Epithelial cell of esophagus (primary cell): ENCODE measurements around the gene KRTAP26-1.

Experiments used
- DNase-seq: peaks from one replicate; pipeline ENCODE4 v3.0.0; 2010; ENCODE audit warnings: low read depth
- H3K4me3 ChIP-seq: 2 replicates; pipeline ENCODE4 v1.5.1; 2011; ENCODE audit warnings: mild to moderate bottlenecking, low read length, control low read depth
- TF ChIP-seq, protein P1 (sequence below): IDR thresholded peaks from 2 replicates; pipeline ENCODE4 v1.5.1; 2011; ENCODE audit warnings: low read depth, mild to moderate bottlenecking, low read length, control low read depth, inconsistent platforms; ENCODE audit not compliant: insufficient read depth; ENCODE audit errors: missing control alignments

The KRTAP26-1 gene

DNA sequence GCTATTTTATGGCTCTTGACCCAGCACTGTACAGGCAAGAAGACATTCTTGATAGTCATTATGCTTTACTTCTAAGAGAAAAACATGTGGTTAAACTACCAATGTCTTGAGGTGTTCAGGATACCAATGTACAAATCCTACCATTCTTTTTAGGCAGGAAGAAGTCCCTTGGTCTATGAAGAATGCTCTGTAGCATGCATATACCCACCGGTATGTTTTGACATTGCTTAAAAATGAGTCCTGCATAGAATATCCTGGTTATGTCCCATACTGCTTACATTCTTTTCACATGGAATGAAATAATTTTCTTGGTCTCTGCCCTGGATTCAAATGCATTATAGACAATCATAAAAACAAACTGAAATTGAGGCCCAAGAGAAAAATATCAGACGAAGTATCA lies 12.6 kb upstream of the KRTAP26-1 start:
- TF ChIP-seq, protein P1, sequence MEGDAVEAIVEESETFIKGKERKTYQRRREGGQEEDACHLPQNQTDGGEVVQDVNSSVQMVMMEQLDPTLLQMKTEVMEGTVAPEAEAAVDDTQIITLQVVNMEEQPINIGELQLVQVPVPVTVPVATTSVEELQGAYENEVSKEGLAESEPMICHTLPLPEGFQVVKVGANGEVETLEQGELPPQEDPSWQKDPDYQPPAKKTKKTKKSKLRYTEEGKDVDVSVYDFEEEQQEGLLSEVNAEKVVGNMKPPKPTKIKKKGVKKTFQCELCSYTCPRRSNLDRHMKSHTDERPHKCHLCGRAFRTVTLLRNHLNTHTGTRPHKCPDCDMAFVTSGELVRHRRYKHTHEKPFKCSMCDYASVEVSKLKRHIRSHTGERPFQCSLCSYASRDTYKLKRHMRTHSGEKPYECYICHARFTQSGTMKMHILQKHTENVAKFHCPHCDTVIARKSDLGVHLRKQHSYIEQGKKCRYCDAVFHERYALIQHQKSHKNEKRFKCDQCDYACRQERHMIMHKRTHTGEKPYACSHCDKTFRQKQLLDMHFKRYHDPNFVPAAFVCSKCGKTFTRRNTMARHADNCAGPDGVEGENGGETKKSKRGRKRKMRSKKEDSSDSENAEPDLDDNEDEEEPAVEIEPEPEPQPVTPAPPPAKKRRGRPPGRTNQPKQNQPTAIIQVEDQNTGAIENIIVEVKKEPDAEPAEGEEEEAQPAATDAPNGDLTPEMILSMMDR = no peak
- DNase-seq = no peak
- no peak overlapping the region for H3K4me3 ChIP-seq

DNA sequence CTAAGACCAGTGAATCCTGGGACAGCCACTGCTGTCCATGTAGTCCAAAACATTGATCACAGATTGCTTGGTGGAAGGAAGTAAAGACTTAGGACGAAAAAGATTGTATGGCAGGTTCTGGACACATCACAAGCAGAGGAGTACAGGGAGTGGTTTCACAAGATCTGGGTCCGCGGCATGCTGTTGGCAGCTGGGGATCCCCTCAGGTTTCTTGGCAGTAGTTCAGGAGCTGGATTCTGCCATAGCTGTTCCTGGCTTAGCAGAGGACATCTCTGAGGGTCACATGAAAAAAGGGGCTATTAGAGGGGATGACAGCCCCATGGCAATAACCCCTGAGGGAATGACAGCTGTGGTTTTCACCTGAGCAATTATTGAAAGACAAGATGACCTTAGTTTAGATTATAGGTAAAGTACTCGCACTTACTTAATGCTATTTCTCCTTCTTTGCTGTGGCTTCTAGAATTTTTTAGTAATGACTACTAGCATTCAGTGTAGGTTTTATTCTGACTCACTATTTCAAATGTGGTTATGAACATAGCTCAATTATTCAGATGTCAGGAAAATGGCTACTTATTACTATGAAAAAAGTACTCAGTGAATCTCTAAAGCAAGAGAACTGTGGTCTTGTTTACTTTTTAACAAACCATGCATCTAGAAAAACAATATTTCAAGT lies 9.2 kb upstream of the KRTAP26-1 start:
- no peak overlapping the region for H3K4me3 ChIP-seq
- peak; percentile 44 for DNase-seq
- TF ChIP-seq, protein P1 = no peak

DNA sequence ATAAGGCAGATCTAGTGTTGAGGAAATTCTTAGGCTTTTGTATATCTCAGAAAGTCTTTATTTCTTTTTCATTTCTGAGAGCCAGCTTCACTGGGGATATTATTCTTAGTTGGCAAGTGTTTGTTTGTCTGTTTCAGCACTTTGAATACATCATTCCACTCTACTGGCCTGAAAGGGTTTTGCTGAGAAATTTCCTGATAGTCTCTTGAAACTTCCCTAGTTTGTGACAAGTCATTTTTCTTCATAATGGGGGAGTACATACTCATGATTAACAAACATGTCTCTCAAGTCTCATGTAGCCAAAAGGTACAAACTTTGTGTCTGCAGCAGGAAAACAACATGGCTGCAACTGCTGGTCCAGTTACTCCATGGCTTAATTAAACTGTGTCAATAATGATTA lies 6.3 kb upstream of the KRTAP26-1 start:
- no peak overlapping the region for H3K4me3 ChIP-seq
- no peak for DNase-seq
- TF ChIP-seq, protein P1 = no peak

DNA sequence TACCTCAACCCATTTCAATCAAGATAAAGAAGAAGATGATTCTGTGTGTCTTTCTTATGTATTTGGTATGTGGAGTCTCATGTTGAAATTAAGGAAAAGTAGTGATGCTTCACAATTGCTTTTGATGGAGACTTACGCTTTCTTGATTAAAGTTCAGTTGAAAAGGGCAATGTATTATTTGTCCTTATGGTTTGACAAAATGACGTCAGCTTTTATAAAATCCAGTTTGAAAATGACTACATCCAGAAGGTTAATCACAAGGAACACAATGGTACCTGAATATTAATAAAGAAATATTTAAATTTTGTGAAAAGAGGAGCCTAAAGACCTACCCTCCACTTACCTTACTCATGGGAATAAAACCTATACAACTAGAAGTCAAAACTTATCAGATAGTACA lies 4.4 kb downstream of the KRTAP26-1 start:
- no peak for DNase-seq
- no peak overlapping the region for H3K4me3 ChIP-seq
- TF ChIP-seq, protein P1 = no peak

DNA sequence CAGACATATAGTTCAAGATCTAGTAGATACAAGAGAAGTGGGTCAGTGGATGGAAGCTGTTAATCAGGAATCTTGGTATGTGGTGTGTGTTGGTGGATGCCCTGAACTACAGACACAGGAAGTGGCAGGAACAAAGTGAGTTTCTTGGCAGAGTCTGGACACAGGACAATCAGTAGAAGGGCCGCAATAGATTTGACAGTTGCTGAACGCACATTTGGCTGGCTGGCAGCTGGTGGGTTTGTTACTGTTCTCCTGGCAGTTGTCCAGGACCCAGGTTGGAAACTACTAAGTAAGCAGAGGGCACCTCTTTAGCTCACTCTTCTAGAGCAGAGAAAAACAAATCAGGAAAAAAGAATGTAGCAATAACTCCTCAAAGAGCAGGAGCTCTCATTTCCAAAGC lies 13.2 kb downstream of the KRTAP26-1 start:
- no peak for DNase-seq
- TF ChIP-seq, protein P1 = no peak
- no peak overlapping the region for H3K4me3 ChIP-seq

DNA sequence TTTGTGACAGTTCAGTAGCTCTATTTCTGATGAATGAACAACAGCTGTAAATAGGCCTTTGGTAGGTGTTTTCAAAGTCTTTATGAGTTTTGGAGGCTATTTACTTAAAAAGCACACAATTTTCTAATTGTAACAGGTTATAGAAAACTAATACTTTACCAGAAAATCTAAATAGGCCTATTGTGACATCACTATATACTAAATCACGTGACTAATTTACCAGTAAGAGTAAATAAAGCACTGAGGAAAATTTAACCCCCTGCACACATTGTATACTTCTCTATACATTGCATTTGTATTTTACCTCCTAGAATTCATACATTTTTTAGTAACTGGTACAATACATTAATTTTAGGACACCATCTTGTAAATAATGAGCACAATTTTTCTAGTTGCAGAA lies 15.0 kb downstream of the KRTAP26-1 start:
- DNase-seq = no peak
- TF ChIP-seq, protein P1 = no peak
- H3K4me3 ChIP-seq = no peak overlapping the region

DNA sequence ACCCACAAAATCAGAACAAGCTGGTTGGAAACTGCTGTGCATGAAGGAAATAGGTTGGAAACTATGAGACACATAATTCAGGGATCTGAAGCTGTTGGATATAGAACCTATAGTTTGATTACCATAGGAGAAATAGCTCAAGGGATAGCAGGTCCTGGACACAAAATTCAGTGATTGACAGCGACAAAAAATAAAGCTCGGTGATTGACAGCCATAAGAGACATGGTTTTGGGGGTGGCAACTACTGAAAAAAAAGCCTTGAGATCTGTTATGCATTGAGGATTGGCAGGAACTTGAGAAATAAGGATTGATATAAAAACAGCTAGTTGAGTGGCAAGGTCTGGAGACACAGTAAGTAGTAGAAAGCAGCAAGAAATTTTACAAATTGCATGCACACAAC lies 30.9 kb downstream of the KRTAP26-1 start, which contains the start of gene KRTAP25-1:
KRTAP25-1 (minus strand) TSS at position 300 of the 400 bp plus-strand sequence; CDS start at position 276, 24 bp downstream.
- no peak for DNase-seq
- TF ChIP-seq, protein P1 = no peak
- no peak within 1 kb of the TSS for H3K4me3 ChIP-seq
